ENCODE measurements around the gene VPS26B. TPM values are rescaled to one million over a fixed set of nuclear protein-coding genes. Genes with fewer than 3 reads are reported as not detected.
A peak's percentile ranks its signal among the peaks of the same experiment; 100 is the strongest.

The VPS26B gene
- total and polyA plus RNA-seq, 2 experiments from 2014 or later: 10.1 to 29.1 TPM

DNA sequence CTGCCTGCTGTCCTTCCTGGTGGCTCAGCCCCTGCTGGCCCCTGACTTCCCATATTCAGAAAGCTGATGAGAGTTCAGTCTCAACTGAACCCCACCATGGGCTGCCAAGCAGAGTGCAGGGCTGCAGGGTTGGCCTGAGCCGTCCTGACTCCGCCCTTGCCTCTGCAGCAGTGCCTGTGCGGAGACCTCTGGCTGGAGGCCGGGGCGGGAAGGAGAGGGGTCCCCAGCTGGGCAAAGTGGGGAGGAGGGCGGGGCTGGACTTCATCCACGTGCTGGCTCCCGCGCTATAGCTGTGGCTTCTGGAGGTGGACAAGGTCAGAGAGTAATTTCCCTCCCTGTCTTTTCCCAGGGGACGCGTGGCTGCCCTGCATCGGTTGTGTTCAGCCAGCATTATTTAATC lies 65.3 kb downstream of the VPS26B start:
- H3K27ac ChIP-seq (ENCODE audit: low read depth): no peak overlapping the region
- no peak overlapping the region for H3K4me3 Mint-ChIP-seq
- H3K36me3 Mint-ChIP-seq (ENCODE audit: low read depth): peaks cover 70% of the 10 kb centered on the region
- H3K4me3 ChIP-seq: no peak overlapping the region
- peak overlapping the region; percentile 92 for H3K27ac Mint-ChIP-seq
- H2AFZ ChIP-seq: no peak overlapping the region
- peaks cover 25% of the 10 kb centered on the region for H3K4me1 Mint-ChIP-seq
- 0 out of 2 replicates have a peak, but pooled peaks cover 6% of the 10 kb centered on the region for H3K4me1 ChIP-seq (ENCODE audit: insufficient read depth)
- no peaks in the 10 kb centered on the region for H3K9me2 ChIP-seq (ENCODE audit: insufficient read depth)
- H3K27me3 ChIP-seq (ENCODE audit: insufficient read depth): no peaks in the 10 kb centered on the region
- TF ChIP-seq, protein P1, sequence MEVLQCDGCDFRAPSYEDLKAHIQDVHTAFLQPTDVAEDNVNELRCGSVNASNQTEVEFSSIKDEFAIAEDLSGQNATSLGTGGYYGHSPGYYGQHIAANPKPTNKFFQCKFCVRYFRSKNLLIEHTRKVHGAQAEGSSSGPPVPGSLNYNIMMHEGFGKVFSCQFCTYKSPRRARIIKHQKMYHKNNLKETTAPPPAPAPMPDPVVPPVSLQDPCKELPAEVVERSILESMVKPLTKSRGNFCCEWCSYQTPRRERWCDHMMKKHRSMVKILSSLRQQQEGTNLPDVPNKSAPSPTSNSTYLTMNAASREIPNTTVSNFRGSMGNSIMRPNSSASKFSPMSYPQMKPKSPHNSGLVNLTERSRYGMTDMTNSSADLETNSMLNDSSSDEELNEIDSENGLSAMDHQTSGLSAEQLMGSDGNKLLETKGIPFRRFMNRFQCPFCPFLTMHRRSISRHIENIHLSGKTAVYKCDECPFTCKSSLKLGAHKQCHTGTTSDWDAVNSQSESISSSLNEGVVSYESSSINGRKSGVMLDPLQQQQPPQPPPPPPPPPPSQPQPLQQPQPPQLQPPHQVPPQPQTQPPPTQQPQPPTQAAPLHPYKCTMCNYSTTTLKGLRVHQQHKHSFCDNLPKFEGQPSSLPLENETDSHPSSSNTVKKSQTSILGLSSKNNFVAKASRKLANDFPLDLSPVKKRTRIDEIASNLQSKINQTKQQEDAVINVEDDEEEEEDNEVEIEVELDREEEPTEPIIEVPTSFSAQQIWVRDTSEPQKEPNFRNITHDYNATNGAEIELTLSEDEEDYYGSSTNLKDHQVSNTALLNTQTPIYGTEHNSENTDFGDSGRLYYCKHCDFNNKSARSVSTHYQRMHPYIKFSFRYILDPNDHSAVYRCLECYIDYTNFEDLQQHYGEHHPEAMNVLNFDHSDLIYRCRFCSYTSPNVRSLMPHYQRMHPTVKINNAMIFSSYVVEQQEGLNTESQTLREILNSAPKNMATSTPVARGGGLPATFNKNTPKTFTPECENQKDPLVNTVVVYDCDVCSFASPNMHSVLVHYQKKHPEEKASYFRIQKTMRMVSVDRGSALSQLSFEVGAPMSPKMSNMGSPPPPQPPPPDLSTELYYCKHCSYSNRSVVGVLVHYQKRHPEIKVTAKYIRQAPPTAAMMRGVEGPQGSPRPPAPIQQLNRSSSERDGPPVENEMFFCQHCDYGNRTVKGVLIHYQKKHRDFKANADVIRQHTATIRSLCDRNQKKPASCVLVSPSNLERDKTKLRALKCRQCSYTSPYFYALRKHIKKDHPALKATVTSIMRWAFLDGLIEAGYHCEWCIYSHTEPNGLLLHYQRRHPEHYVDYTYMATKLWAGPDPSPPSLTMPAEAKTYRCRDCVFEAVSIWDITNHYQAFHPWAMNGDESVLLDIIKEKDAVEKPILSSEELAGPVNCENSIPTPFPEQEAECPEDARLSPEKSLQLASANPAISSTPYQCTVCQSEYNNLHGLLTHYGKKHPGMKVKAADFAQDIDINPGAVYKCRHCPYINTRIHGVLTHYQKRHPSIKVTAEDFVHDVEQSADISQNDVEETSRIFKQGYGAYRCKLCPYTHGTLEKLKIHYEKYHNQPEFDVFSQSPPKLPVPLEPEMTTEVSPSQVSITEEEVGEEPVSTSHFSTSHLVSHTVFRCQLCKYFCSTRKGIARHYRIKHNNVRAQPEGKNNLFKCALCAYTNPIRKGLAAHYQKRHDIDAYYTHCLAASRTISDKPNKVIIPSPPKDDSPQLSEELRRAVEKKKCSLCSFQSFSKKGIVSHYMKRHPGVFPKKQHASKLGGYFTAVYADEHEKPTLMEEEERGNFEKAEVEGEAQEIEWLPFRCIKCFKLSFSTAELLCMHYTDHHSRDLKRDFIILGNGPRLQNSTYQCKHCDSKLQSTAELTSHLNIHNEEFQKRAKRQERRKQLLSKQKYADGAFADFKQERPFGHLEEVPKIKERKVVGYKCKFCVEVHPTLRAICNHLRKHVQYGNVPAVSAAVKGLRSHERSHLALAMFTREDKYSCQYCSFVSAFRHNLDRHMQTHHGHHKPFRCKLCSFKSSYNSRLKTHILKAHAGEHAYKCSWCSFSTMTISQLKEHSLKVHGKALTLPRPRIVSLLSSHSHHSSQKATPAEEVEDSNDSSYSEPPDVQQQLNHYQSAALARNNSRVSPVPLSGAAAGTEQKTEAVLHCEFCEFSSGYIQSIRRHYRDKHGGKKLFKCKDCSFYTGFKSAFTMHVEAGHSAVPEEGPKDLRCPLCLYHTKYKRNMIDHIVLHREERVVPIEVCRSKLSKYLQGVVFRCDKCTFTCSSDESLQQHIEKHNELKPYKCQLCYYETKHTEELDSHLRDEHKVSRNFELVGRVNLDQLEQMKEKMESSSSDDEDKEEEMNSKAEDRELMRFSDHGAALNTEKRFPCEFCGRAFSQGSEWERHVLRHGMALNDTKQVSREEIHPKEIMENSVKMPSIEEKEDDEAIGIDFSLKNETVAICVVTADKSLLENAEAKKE (CRISPR knock-in tag; IDR thresholded peaks at IDR 0.05): no peak
- TF ChIP-seq STAT1 (IDR thresholded peaks at IDR 0.05; ENCODE audit: unreplicated experiment) (no peak), EZH2phosphoT487 (IDR thresholded peaks at IDR 0.05; ENCODE audit: unreplicated experiment) (no peak), EZH2 (IDR thresholded peaks at IDR 0.05; ENCODE audit: low read depth, unreplicated experiment) (no peak), NANOG (IDR thresholded peaks at IDR 0.05; ENCODE audit: borderline replicate concordance) (no peak), ZNF331 (CRISPR knock-in tag; IDR thresholded peaks at IDR 0.05; ENCODE audit: low read depth) (no peak), JUNB (IDR thresholded peaks at IDR 0.05; ENCODE audit: unreplicated experiment) (no peak), CREB1 (CRISPR knock-in tag; IDR thresholded peaks at IDR 0.05; ENCODE audit: low read depth) (no peak), POLR2AphosphoS5 (IDR thresholded peaks at IDR 0.05; ENCODE audit: low read depth) (no peak), ZNF114 (CRISPR knock-in tag; IDR thresholded peaks at IDR 0.05) (no peak)
- TF ChIP-seq, protein P2, sequence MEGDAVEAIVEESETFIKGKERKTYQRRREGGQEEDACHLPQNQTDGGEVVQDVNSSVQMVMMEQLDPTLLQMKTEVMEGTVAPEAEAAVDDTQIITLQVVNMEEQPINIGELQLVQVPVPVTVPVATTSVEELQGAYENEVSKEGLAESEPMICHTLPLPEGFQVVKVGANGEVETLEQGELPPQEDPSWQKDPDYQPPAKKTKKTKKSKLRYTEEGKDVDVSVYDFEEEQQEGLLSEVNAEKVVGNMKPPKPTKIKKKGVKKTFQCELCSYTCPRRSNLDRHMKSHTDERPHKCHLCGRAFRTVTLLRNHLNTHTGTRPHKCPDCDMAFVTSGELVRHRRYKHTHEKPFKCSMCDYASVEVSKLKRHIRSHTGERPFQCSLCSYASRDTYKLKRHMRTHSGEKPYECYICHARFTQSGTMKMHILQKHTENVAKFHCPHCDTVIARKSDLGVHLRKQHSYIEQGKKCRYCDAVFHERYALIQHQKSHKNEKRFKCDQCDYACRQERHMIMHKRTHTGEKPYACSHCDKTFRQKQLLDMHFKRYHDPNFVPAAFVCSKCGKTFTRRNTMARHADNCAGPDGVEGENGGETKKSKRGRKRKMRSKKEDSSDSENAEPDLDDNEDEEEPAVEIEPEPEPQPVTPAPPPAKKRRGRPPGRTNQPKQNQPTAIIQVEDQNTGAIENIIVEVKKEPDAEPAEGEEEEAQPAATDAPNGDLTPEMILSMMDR (conservative IDR thresholded peaks at IDR 0.05; ENCODE audit: low read depth in 2 of 2): no peak
- TF ChIP-seq, protein P3, sequence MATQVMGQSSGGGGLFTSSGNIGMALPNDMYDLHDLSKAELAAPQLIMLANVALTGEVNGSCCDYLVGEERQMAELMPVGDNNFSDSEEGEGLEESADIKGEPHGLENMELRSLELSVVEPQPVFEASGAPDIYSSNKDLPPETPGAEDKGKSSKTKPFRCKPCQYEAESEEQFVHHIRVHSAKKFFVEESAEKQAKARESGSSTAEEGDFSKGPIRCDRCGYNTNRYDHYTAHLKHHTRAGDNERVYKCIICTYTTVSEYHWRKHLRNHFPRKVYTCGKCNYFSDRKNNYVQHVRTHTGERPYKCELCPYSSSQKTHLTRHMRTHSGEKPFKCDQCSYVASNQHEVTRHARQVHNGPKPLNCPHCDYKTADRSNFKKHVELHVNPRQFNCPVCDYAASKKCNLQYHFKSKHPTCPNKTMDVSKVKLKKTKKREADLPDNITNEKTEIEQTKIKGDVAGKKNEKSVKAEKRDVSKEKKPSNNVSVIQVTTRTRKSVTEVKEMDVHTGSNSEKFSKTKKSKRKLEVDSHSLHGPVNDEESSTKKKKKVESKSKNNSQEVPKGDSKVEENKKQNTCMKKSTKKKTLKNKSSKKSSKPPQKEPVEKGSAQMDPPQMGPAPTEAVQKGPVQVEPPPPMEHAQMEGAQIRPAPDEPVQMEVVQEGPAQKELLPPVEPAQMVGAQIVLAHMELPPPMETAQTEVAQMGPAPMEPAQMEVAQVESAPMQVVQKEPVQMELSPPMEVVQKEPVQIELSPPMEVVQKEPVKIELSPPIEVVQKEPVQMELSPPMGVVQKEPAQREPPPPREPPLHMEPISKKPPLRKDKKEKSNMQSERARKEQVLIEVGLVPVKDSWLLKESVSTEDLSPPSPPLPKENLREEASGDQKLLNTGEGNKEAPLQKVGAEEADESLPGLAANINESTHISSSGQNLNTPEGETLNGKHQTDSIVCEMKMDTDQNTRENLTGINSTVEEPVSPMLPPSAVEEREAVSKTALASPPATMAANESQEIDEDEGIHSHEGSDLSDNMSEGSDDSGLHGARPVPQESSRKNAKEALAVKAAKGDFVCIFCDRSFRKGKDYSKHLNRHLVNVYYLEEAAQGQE (IDR thresholded peaks at IDR 0.05; ENCODE audit: unreplicated experiment): no peak
- TF ChIP-seq, protein P4, sequence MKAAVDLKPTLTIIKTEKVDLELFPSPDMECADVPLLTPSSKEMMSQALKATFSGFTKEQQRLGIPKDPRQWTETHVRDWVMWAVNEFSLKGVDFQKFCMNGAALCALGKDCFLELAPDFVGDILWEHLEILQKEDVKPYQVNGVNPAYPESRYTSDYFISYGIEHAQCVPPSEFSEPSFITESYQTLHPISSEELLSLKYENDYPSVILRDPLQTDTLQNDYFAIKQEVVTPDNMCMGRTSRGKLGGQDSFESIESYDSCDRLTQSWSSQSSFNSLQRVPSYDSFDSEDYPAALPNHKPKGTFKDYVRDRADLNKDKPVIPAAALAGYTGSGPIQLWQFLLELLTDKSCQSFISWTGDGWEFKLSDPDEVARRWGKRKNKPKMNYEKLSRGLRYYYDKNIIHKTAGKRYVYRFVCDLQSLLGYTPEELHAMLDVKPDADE (IDR thresholded peaks at IDR 0.05): no peak
- peaks cover 9% of the 10 kb centered on the region for H3K27me3 Mint-ChIP-seq (ENCODE audit: insufficient read depth, low read depth, poor library complexity)
- H3F3A ChIP-seq (replicated peaks; ENCODE audit: low read depth): no peaks in the 10 kb centered on the region
- DNase-seq (ENCODE audit: low spot score): no peak
- no peaks in the 10 kb centered on the region for H3K79me2 ChIP-seq (replicated peaks; ENCODE audit: insufficient read depth)
- ATAC-seq: peak; percentile 87
- H3K9me3 Mint-ChIP-seq: no peaks in the 10 kb centered on the region
- H4K20me1 ChIP-seq (replicated peaks; ENCODE audit: insufficient read depth): no peaks in the 10 kb centered on the region
- peaks cover 17% of the 10 kb centered on the region; the same call in 1 of the 2 replicates for H3K36me3 ChIP-seq (ENCODE audit: insufficient read depth)
- H3K4me2 ChIP-seq: no peak overlapping the region
